HFF-Myc (cell line): Measurements from ENCODE around the gene CHMP4A.

ENCODE experiments used
- DNase-seq: peaks from one replicate; pipeline ENCODE4 v3.0.0-alpha.2; 2011; ENCODE audit warnings: low read depth; ENCODE audit errors: extremely low read depth
- H3K4me3 ChIP-seq: replicated peaks from 2 replicates; pipeline ENCODE4 v1.5.1; 2011; ENCODE audit warnings: low read depth, mild to moderate bottlenecking, control low read depth, low read length
- TF ChIP-seq, protein P1 (sequence below): IDR thresholded peaks from 2 replicates; pipeline ENCODE4 v1.5.1; 2012; ENCODE audit warnings: mild to moderate bottlenecking, low read depth, low read length, control low read depth; ENCODE audit errors: missing control alignments

Gene CHMP4A

DNA sequence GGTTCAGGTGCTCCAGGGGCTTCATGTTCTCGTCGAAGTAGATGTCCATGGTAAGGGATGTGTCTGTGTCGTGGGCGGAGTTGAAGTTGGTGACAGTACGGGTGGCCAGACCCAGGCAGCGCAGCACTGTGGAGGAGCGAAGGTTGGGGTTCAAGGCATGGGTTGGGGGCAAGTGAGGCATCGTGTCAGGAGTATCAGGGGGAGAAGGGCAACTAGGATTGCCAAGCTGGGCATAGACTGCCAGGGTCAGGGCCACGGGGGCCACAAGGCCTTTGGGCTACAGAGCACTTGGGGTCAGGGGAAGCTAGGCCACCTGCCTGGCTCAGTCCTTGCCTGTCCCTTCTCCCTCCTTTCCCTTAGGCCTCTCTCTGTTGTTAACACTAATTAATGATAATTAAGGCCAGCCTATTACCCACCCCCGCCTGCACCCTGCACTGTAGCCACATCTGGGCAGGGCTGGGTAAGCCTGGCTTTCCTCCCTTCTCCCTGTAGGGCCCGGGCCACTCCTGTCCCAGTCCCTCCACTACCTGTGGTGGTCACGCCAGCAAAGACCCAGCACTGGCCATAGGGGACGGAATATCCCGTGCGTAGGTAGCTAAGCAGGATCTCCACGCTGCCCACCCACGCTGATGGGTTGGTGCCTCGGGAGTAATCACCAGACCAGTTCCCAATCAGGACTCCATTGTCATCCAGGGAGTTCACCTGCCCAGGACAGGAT lies 45.4 kb upstream of the CHMP4A start:
- no peak for DNase-seq
- TF ChIP-seq, protein P1, sequence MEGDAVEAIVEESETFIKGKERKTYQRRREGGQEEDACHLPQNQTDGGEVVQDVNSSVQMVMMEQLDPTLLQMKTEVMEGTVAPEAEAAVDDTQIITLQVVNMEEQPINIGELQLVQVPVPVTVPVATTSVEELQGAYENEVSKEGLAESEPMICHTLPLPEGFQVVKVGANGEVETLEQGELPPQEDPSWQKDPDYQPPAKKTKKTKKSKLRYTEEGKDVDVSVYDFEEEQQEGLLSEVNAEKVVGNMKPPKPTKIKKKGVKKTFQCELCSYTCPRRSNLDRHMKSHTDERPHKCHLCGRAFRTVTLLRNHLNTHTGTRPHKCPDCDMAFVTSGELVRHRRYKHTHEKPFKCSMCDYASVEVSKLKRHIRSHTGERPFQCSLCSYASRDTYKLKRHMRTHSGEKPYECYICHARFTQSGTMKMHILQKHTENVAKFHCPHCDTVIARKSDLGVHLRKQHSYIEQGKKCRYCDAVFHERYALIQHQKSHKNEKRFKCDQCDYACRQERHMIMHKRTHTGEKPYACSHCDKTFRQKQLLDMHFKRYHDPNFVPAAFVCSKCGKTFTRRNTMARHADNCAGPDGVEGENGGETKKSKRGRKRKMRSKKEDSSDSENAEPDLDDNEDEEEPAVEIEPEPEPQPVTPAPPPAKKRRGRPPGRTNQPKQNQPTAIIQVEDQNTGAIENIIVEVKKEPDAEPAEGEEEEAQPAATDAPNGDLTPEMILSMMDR: no peak
- H3K4me3 ChIP-seq: no peak overlapping the region

DNA sequence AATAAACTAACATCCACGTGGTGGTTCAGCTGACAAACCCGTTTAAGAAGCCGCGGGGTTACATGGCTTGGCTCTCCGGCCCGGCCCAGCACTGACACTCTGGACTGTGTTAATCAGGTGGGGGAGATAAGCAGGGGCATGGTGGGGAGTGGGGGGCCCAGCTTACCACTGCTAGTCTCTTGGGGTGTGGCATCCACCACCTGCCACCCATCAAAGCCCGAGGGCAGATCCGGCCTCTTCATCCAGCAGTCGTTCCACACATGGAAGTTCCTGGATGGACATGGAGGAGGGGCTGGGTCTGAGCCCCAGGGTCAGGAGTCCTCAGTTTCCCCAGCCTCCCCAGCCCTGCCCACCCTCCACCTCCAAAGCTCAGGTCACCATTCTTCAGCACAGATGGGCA lies 44.8 kb upstream of the CHMP4A start:
- TF ChIP-seq, protein P1: no peak
- DNase-seq: no peak
- H3K4me3 ChIP-seq: no peak overlapping the region

DNA sequence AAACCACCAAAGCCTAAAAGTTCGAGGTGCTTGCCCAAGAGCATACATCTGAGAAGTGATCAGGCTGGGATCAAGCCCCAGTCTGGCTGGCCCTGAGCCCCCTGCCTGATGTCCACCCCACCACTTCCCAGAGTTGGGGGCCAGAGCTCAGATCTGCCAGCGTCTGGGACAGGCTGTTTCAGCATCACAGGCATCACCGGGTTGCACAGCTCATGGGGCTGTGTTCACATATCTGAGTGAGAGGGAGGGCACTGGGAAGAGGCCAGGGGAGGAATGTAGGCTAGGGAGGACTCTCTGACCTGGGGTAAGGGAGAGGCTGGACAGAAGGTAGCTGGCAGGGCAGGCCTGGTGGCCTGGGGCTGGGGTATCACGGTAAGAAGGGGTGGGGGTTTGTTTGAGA lies 43.7 kb upstream of the CHMP4A start:
- DNase-seq: no peak
- TF ChIP-seq, protein P1: no peak
- no peak overlapping the region for H3K4me3 ChIP-seq

DNA sequence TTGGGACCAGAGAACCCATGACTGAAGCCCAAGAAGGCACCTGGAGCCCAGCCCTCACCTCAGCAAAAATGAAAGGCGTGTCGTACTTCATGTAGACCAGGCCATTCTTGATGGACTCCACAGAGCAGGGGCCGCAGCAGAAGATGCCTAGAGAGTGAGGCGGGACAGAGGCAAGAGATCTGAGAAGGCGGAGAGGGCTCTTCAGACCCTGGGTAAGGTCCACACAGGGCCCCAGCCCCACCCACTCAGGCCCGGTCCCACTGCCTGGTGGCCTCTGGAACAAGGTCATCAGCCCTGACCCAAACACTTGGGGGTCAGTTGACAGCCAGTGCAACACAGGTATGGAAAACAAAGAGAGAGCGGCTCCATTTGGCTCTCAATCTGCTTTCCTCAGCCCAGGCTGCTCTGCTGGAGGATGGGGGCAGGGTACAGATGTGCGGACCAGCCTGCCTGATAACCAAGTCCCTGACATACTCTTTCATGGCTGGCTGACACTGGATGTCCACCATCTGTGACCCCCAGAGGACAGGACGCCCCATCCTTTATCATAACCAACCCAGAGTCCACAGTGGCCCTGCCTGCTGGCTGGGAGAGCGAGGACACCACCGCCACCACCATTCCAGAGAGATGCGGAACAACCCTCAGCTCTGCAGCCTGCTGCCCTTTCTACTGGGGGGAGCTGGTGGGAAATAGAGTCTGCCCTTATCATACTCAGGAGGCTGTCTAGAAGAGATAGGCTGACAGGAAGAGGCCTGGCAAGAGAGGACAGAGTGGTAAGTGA lies 42.8 kb upstream of the CHMP4A start:
- TF ChIP-seq, protein P1: no peak
- no peak overlapping the region for H3K4me3 ChIP-seq
- no peak for DNase-seq

DNA sequence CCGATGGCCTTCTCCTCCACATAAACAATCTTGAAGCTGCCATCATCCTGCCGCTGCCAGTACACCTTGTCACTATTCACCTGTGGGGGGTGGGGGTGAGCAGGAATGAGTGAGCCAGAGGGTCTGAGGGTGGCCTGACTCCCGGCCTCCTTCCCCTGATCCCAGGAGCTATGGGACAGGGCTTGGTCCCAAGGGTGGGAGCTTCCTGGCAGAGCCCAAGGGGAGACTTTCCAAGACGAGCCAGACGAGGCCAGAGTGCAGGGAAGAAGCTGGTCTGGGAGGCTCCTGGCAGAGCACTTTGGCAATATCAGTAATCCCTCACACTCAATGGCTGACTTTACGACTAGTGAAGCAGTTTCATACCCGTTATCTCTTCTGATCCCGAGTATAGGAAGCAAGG lies 42.1 kb upstream of the CHMP4A start:
- no peak overlapping the region for H3K4me3 ChIP-seq
- TF ChIP-seq, protein P1: no peak
- DNase-seq: no peak

DNA sequence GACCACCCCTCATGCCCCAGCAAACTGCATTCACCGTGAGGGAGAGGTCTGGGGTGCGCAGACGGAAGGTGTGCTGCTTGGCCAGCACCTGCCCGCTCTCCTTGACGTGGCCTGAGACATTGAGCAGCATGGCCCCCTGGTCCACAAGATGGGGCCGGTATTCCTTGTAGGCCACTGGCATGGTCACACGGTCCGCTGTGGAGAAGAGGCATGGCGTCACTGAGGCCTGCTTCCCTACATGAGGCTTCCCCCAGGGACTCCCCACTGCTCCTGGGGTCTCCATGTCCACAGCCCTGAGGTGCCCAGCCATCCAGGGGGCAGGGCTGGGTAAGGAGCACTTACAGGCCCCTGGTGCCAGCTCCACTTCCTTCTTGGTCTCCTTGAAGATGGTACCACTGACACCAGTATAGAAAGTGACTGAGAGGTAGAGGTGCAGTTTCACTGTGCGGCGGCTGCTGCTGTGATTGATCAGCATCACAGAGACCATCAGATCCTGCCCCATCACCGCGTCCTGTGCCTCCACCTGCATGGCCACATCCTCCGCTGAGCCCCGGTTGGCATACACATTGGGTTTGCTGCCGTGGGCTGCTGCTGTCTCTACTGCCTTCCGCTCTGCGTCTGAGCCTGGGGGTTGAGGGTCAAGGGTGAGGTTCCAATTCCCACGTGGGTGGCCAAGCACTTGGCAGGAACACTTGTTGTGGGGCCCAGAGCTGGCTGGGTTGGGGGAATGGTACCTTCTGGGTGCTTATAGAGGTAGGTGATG lies 41.5 kb upstream of the CHMP4A start:
- H3K4me3 ChIP-seq: no peak overlapping the region
- TF ChIP-seq, protein P1: no peak
- DNase-seq: no peak
